NCI-H1048 (cell line): ENCODE measurements around the gene CAPN7.
A peak's percentile ranks its signal among the peaks of the same experiment; 100 is the strongest.

ENCODE experiments used
- DNase-seq: peaks from one replicate; lab custom pipeline; 2025; lab: John Stamatoyannopoulos, UW

CAPN7 gene

GRCh38 chr3:15246186-15246585, 40.1 kb downstream of the CAPN7 start:
- no peak for DNase-seq

DNA sequence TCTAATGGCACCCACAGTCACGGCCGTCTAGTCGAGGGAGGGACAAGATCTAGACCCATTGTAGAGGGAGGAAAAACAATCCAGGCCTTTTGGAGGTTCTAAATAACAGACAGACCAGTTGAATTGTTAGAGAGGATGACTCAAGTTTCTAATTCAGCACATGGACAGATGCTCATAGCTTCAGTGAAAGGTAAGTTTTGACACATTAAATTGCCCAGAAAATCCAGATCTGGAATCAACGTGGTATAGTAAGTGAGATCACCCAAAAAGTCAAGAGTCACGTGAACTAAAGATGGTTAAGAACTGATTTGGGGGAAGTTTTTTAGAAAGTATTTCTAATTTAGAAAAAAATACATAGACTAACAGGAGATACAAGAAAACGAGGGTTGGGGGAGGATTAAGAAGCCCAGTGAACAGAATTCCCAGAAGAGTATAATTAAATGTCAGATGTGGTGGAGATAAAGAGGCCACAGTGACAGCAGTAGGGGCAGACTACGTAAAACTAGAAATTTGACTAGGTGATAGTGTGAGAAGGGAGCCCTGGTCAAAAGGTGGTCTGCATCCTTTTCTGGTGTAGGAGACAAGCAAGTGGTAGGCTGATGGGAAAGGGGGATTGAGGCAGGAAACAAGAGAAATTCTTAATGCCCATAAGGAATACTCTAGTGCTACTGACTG, 47.1 kb downstream of the CAPN7 start:
- no peak for DNase-seq

- DNase-seq = no peak
Observed at GRCh38 chr3:15255215-15255614, 49.2 kb downstream of the CAPN7 start.

- no peak for DNase-seq
Observed at GRCh38 chr3:15256861-15257341, 50.9 kb downstream of the CAPN7 start.

- no peak for DNase-seq
Observed at GRCh38 chr3:15258720-15259119, 52.7 kb downstream of the CAPN7 start.

GRCh38 chr3:15260531-15260930, 54.5 kb downstream of the CAPN7 start:
- DNase-seq = no peak

DNA sequence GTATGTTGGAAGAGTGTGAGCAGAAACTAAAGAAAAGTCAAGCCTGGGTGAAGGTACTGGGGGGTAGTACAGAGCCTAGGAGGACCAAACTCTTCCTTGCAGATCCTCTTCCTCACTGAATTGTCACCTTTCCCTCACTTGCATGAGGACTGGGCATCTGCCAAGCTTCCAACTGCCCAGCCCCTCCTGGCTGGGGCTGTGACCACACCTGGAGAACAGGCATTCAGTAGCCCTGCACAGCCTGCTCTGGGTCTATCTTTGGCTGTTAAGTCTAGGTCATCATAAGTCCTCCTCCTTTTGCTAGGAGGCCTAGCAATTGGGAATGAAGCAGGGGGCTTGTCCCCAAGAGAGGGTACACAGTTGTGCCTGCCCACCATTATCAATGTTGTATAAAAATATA, 55.2 kb downstream of the CAPN7 start:
- no peak for DNase-seq

DNA sequence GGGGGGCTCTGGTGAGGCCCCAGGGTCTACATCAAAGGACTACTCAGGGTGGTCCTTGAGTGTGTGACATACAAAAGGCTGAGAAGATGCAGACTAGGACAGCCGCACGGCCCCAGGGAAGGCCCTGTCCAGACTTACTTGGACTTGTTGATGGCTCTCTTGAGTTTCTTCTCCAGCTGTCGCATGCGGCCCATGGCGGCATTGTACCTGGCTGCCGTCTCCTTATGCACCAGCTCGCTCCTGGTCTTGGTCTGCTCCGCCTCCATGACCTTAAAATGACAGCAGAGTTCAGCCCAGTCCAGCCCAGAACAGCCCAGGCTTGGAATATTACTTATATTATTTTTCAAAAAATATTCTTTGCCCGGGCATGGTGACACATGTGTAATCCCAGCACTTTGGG, 56.0 kb downstream of the CAPN7 start:
- no peak for DNase-seq

DNA sequence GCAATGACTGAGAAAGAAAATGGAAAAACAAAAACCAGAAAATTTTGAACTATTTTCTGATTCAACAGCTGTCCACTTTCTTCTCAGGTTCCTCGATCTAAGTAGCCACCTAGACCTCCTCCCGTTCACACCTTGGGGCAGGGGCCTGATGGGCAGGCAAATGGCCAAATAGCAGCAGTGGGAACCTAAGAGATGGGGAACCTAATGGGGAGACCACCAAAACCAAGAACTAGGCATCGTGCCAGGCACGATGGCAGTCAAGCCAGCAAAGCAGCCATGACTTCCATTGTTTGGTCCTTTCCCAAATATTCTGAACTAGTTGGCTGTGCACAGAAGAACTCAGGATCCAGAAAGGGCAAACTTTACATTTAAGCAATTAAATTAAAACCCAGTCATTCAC, 57.1 kb downstream of the CAPN7 start:
- no peak for DNase-seq

DNA sequence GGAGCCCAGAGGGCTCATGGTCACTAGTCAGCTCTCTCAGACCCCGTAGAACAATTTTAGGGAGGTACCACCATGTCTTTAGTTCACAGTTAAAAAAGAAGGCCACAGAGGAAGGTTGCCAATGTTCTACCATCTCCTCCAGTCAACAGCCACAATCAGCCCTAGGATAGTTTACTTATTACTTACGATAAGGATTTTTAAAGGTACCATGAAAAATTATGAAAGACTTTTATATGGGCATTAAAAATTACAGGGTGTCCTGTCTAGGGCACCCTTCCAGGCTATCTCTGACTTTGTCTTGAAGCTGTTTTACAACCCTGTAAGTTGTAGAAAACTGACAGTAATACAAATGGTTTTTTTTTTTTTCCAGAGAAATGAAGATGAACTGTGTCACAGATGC, 57.9 kb downstream of the CAPN7 start:
- DNase-seq = no peak

GRCh38 chr3:15264486-15264885, 58.4 kb downstream of the CAPN7 start:
- DNase-seq = no peak

GRCh38 chr3:15265655-15266509, 59.8 kb downstream of the CAPN7 start:
- DNase-seq = no peak

GRCh38 chr3:15266510-15267376, 60.7 kb downstream of the CAPN7 start:
- no peak for DNase-seq

GRCh38 chr3:15267502-15267901, 61.5 kb downstream of the CAPN7 start:
- no peak for DNase-seq

GRCh38 chr3:15268033-15268631, 62.1 kb downstream of the CAPN7 start:
- peak; percentile 49 for DNase-seq

DNA sequence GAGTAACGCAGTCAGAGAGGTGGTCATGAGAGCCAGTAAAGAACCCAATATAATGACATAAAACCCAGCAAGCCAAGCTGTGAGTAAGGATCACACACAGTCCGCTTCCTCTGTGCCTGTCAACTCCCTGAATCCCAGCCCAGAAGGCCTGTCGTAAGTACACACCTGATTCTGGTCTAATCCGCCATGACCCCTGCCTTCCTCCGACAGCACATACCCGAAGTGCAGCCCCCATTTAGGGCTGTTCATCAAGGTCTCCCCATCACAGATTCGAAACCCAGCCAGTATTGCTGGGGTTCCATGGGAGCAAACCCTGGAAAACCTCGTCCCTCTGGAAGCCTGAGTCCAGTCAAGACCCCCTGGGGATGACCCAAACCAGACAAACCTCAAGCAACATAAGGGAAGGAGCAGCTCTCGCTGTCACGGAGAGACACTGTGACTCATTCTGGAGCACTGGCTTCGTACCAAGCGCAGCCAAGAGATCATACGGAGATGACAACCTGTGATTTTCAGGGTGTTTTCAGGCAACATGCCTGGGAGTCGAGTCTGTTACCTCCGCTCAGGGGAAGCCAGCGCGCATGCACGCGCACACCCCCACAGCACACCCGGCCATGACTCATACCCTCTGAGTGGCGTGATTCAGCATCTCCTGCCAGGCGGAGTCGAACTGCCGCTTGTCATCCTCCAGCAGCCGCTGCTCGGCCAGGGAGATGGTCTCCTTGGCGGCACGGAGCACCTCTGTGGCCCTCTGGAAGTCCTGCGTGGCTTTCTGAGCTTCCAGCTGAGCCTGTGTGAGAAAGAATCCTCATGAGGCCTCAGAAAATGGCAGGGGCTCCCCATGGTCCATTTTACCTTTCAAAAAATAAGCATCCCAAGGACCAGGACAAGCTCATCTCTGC, 63.3 kb downstream of the CAPN7 start:
- no peak for DNase-seq

DNA sequence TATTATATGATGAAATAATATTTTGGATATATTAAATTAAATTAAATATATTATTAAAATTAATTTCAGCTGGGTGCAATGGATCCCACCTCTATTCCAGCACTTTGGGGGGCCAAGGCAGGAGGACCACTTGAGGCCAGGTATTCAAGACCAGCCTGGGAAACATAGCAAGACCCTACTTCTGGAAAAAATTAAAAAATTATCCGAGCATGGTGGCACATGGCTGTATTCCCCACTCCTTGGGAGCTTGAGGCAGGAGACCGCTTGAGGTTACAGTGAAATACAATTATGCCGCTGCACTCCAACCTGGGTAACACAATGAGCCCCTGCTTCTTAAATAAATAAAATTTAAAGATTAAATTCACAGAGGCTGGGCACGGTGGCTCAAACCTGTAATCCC, 65.0 kb downstream of the CAPN7 start:
- DNase-seq = no peak

- DNase-seq = no peak
Observed at GRCh38 chr3:15271785-15272381, 65.8 kb downstream of the CAPN7 start.

DNA sequence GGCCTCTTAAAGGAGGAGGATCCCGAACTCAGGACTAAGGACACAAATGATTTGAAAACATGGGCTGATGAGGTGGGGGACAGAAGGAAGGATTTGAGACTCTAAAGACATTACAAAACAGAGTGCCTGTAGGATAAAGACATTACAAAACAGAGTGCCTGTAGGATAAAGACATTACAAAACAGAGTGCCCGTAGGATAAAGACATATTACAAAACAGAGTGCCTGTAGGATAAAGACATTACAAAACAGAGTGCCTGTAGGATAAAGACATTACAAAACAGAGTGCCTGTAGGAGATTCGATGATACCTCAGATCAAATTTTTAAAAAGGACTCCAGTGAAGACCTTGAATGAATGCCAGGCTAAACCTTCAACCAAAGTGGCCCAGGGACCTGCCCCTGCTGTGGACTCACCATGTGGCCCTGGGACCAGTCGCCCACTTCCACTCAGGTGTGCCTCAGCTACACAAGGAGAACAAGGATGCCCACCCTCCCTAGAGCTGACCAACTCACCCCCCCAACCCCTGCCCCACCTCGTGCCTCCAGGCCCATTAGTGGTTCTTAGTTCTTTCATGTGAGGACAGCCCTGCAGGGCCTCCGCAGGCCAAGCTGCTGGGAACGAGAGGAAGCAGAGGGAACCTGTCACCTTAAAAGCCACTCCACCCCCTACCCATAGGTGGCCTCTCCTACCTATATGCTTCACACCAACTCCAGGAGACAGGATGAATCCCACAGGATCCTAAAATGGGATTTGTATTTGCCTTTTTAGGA, 66.6 kb downstream of the CAPN7 start:
- no peak for DNase-seq

GRCh38 chr3:15273227-15273626, 67.2 kb downstream of the CAPN7 start:
- no peak for DNase-seq
